Activated CD8-positive, alpha-beta memory T cell treated with anti-CD3 and anti-CD28 coated beads, Interleukin-2, amount 50 U/mL, for 48 hours (primary cell): ENCODE measurements around the gene LILRB4.
"Not testable (repeated sequence)": the region's sequence is repeated elsewhere in the genome, so short reads cannot be mapped to it uniquely, and the experiment has no call there.

Source experiments
- DNase-seq: peaks from one replicate; pipeline ENCODE4 v3.0.0-alpha.2; 2020

Gene LILRB4

DNA sequence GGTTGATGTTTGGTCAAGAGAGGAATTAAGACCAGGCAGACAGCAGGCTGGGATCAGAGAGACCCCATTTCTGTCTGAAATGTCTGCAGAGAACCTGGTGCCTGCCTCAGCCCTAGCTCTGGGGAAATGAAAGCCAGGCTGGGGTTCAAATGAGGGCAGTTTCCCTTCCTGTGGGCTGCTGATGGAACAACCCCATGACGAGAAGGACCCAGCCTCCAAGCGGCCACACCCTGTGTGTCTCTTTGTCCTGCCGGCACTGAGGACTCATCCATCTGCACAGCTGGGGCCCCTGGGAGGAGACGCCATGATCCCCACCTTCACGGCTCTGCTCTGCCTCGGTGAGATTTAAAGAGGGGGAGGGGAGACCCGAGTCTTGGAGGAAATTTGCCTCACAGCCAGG is at the start of gene LILRB4:
Gene LILRB4, plus strand, starts transcription at position 256 of the 400 bp plus-strand sequence. Its CDS starts 49 bp downstream, at position 305.
- no peak for DNase-seq

DNA sequence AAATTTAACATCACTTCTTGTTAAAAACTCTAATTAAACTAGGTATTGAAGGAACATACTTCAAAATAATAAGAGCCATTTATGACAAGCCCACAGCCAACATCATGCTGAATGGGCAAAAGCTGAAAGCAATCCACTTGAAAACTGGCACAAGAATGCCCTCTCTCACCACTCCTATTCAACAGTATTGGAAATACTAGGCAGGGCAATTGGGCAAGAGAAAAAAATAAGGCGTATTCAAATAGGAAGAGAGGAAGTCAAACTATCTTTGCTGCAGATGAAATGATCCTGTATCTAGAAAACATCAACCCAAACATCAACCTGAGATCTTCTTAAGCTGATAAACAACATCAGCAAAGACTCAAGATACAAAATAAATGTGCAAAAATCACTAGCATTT is 48.1 kb upstream of the LILRB4 start:
- no peak for DNase-seq

DNA sequence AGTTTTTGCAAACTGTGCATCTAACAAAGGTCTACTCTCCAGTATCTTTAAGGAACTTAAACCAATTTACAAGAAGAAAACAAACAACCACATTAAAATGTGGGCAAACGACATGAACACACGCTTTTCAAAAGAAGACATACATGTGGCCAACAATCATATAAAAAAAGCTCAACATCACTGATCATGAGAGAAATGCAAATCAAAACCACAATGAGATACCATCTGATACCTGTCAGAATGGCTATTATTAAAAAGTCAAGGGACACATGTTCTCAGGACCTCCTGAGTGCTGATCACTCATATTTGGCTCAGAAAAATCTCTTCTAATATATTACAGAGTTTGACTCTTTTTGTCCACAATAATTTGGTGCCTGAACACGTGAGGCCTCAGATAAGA is 46.7 kb upstream of the LILRB4 start:
- no peak for DNase-seq

DNA sequence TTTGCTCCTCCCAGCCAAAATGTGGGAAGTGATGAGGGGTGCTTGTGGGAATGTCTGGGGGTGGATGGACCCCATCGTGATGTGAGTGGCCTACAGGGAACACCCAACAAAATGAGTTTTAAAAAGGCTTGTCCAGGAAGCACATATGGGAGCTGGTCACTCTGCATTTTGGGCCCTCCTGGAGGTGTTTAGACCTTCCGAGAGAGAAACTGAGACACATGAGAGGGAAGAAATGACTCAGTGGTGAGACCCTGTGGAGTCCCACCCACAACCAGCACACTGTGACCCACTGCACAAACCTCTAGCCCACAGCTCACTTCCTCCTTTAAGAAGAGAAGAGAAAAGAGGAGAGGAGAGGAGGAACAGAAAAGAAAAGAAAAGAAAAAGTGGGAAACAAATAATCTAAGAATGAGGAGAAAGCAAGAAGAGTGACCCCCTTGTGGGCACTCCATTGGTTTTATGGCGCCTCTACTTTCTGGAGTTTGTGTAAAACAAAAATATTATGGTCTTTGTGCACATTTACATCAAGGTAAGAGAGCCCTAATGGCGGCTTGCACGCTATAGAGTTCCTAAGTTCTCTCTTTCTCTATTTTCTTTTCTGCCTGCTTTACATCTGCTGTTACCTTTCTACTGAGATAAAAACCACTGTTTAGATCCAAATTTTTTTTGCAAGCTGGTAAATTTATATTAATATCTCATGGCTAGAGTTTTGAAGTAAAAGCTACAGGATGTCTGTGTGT is 45.8 kb upstream of the LILRB4 start:
- DNase-seq: no peak

DNA sequence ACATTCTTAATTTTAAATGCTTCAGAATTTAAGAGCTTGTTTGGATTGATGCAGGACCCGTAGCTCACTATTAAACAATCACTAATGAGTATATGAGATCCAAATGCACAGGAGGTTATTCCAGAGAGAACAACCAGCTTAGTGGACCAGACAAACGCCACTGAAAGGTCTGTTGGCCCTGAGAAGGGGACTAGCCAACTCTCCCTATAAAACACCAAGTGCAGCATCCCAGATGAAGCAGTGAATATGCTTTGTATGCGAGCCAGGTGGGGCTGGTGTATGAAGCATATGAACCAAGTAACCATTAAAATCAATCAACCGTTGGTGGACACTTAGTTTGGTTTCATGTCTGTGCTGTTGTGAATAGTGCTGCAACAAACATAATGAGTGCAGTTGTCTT is 42.3 kb upstream of the LILRB4 start:
- no peak for DNase-seq

DNA sequence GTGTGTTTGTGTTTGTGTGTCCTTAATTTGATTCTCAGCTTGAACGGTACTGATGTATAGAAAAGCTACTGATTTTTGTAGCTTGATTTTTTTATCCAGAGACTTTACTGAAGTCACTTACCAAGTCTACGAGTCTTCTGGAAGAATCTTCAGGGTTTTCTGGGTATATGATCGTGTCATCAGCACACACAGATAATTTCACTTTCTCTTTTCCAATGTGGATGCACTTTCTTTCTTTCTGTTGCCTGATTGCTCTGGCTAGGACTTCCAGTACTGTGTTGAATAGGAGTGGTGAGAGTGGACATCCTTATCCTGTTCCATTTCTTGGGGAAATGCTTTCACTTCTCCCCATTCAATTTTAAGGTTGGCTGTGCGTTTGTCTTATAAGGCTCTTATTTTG is 40.4 kb upstream of the LILRB4 start:
- no peak for DNase-seq

DNA sequence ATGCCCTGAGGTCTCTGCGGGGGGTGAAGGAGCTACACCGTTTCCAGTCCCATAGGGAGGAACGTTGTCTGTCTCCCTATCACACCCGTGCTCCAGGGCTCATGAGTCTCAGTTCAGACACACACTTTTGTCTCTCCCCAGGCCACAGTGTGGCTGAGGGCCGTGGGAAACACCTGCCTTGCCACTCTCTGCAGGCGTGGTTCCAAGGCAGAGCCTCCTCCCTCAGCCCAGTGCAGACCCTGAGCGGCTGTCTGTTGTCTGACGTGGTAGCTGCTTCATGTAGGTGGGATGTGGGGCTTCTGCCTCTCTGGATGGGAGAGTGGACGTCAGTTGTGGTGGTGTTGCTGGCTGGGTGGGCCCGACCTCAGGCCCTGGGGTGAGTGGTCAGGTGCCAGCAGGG is 38.6 kb upstream of the LILRB4 start:
- not testable (repeated sequence) for DNase-seq

DNA sequence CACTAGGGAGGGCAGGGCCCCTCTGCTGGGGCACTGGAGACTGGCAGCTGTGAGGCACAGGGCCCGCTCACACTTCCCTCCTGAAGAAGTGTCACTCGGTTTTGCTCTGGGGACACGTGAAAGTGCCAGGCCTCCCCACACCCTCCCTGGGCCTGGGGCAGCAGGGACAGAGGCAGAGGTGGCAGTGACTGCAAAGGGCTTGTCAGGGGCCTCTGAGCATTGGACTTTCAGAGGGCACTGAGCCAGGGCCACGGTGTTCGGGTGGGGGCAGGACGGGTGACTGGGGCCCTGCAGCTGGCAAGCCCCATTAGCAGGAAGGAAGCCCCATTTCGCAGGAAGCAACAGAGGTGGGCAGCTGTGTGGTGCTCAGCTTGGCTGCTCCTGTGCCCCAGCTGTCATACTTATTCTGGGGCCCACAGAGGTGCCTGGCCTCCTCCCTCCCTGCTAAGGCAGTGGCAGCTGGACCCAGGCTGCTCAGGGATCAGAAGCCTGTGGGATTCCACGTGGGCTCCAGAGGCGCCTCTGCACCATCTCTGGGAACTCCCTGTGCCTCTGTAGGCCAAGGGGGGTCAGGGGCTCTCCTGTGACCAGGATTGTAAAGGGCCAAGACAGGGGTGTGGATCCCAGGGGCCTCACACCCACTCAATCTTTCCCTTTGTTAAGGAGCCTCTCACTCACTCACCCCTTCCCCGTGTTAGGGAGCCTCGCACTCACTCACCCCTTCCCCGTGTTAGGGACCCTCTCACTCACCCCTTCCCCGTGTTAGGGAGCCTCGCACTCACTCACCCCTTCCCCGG is 37.7 kb upstream of the LILRB4 start:
- DNase-seq: not testable (repeated sequence)

DNA sequence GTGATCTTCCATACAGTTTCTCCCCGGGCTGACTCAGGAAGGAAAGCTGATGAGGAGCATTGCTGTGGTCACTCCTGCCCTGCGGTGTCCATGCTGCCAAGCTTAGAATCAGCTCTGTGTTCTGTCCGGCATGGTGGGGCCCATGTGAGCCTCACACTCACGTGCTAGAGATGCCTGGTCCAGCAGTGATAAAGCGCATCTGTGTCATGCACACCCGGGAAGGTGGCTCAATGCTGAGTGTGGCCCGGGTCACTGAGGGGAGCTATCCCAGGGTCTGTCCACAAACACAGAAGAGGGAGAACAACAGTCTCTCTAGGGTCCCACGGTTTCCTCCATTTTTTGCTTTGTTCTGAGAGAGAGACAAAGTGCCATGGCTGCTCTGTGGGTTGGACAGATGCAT is 36.0 kb upstream of the LILRB4 start:
- no peak for DNase-seq

DNA sequence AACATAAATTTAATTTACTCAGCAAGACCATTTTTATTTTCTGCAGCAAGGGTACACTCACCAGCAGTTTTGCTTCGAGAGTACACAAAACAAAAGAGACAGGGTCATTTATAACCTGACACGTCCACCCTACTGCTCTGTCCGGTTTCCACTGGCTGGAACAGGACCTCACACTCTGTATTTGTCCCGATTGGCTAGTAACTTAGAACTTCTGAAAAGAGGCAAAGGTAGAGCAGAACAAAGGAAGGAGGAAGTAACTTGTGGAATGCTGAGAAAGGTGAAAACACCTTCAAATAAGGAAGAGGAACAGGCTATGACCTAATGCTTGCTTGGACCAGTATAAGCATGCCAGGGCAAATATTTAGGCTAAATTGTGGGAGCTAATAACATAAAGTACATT is 34.9 kb upstream of the LILRB4 start:
- not testable (repeated sequence) for DNase-seq

DNA sequence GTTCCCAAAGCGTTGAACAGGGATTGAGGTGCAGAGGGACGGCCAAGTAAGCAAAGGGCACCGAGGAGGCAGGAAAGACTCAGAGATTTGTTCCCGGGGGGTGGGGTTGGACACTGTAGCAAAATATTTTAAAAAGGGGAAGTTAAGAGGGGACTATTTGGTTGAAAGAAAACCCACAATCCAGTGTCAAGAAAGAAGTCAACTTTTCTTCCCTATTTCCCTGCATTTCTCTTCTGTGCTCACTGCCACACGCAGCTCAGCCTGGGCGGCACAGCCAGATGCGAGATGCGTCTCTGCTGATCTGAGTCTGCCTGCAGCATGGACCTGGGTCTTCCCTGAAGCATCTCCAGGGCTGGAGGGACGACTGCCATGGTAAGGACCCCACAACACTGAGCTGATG is 32.5 kb upstream of the LILRB4 start, which contains the start of gene LILRB1:
Gene LILRB1, plus strand, starts transcription at position 223 of the 400 bp plus-strand sequence. CDS start 590 bp downstream, outside the sequence.
- DNase-seq: not testable (repeated sequence)

DNA sequence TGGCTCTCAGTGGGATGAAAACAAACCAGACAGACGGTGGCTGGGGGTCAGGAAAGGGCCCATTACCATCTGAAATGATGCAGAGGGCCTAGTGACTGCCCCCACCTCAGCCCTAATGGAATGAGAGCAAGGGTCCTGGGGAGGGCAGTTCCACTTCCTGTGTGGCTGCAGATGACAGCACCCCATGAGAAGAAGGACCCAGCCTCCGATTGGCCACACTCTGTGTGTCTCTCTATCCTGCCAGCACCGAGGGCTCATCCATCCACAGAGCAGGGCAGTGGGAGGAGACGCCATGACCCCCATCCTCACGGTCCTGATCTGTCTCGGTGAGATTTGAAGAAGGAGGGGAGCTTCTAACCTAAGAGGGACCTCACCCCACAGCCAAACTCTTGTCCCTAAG is 32.0 kb upstream of the LILRB4 start:
- DNase-seq: no peak

DNA sequence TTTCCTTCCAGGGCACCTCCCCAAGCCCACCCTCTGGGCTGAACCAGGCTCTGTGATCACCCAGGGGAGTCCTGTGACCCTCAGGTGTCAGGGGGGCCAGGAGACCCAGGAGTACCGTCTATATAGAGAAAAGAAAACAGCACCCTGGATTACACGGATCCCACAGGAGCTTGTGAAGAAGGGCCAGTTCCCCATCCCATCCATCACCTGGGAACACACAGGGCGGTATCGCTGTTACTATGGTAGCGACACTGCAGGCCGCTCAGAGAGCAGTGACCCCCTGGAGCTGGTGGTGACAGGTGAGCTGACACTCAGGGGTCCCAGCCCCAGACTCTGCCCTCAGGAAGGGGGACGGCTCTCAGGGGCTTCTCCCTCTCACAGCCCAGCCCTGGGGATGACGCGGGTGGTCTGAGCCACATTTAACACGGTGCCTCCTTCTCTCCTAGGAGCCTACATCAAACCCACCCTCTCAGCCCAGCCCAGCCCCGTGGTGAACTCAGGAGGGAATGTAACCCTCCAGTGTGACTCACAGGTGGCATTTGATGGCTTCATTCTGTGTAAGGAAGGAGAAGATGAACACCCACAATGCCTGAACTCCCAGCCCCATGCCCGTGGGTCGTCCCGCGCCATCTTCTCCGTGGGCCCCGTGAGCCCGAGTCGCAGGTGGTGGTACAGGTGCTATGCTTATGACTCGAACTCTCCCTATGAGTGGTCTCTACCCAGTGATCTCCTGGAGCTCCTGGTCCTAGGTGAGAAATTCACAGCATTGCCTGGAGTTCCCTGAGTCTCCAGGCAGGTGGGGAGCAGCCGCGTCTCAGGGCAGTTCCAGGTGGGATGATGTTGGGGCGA is 31.1 kb upstream of the LILRB4 start:
- DNase-seq: not testable (repeated sequence)

DNA sequence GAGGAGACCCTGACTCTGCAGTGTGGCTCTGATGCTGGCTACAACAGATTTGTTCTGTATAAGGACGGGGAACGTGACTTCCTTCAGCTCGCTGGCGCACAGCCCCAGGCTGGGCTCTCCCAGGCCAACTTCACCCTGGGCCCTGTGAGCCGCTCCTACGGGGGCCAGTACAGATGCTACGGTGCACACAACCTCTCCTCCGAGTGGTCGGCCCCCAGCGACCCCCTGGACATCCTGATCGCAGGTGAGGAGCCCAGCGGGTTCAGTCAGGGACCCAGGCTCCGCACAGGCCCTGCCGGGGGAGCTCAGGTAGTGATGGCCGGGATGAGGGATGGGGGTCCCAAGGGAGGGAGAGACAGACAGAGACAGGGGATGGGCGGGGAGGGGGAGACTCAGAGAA is 30.3 kb upstream of the LILRB4 start:
- DNase-seq: not testable (repeated sequence)

DNA sequence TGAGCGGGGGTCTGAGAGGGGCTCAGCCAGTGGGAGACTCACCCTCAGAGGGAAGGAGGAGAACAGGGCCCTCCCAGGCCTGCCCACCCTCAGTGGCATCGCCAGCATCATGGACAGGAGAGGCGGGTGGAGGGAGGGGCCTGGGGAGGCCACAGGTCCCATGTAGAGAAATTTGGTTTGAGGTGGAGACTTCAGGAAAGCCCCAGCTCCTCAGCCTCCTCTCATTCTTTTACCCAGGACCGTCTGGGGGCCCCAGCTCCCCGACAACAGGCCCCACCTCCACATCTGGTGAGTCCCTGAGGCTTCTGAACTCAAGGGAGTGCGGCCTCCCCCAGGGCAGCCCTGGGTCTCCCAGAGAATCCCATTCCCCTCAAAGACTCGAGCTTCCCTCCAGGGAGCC is 29.4 kb upstream of the LILRB4 start:
- DNase-seq: no peak

DNA sequence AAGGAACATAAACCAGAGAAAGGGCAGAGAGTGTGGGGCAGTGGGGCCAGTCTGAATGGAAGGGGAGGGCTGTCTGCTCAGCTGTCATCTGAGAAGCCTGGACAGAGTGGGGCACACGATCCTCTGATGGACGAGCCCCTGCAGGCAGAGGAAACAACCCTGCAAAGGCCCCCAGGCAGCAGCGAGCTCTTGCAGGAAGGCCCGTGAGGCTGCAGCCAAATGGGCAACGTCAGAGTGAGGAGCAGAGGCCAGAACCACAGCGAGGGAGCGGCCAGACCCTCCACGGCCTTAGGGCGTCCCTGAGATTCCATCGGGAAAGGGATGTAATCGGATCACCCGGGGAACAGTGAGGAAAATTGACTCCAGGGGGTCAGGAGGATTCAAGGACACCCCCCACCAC is 26.7 kb upstream of the LILRB4 start:
- not testable (repeated sequence) for DNase-seq

DNA sequence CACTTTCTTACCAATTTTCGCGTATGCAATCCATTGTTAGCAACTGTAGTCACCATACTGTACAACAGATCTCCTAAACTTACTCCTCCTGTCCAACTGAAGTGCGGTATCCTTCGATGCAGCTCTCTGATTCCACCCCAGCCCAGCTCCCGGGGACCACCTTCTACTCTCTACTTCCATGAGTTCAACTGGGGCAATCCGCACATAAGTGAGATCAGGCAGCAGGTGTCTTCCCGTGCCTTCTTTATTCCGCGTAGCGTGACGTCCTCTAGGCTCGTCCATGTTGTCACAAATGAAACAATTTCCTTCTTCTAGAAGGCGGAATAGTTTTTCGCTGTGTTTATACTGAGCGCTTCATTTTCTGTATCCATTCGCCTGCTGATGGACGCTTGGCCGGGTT is 24.1 kb upstream of the LILRB4 start:
- DNase-seq: no peak

DNA sequence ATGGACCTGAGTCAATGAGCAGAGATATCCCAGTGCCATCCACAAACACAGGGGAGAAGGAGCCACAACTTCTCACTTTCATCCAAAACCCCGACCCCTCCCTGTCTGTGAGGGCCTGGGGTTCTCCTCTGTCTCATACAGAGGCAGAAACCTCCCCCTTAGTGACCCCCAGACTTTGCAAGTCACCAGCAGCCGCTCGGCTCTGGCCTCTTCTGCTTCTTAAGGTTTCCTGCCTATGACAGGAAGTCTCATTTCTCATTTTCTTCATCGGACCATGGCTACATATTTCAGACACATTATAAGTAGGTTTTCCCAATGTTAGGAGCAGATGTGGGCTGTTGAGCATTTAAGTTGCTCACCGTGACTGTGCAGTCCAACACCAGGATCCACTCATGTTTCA is 19.8 kb upstream of the LILRB4 start:
- not testable (repeated sequence) for DNase-seq

DNA sequence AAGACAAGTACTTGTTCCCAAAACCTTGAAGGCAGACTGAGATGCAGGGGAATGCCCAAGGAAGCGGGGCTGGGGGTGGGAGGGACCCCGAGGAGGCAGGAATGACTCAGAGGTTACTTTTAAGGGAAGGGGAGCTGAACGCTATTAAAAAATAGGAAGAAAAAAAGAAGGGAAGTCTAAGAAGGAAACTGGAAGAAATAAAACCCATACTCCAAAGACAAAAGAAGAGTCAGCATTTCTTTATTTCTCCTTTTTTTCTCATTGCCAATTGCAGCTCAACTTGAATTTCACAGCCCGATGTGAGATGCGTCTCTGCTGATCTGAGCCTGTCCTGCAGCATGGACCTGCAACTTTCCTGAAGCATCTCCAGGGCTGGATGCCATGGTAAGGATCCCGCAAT is 19.2 kb upstream of the LILRB4 start:
- DNase-seq: not testable (repeated sequence)

DNA sequence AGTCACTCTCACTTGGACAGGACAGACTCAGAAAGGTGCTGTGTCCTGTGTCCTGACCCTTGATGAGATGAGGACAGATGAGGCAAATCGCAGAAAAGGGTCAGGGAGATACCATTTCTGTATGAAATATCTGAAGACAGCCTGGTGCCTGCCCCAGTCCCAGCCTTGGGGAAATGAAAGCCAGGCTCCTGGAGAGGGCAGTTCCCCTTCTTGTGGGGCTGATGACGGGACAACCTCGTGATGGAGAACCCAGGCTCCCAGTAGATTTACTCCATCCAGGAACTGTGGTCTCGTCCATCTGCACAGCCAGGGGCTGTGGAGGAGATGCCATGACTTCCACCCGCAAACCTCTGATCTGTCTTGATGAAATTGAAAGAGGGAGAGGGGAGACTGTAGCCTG is 18.7 kb upstream of the LILRB4 start:
- no peak for DNase-seq

DNA sequence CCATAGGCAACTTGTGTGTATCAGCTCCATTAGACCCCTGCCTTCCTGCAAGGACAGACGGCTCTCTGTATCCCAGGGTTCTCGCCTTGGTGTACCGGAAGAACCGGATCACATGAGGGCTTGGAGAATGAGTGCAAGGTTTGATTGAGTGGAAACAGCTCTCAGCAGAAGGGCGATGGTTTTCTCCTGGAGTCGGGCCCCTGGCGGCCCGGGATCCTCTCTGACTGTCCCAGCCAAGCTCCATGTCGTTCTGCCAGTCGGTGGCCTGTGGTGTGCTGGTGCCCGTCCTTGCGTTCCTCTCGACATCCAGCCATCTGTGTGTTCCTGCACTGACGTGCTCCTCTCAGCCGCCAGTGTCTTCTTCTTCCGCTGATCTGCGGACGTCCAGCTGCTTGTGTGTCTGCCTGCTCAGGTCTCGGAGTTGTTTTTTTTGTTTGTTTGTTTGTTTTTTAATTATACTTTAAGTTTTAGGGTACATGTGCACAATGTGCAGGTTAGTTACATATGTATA is 16.4 kb upstream of the LILRB4 start:
- no peak for DNase-seq

DNA sequence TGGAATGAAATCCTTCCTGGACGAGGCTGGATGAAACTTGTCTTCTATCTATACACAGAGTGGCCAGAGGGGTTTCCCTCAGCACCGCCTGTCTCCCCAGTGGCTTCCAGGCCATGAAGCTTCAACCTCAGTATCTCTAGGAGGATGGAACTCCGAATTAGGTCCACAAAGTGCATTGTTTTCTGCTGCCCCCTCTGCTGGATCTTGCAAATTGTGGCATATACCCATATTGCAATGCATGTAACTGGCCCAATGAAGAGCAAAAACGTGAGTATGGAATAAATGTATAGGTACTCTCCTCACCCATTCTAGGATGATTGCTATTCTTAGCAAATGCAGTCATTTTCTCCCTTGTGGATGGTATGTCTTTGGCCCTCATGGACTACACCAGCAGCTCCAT is 14.7 kb upstream of the LILRB4 start:
- no peak for DNase-seq

DNA sequence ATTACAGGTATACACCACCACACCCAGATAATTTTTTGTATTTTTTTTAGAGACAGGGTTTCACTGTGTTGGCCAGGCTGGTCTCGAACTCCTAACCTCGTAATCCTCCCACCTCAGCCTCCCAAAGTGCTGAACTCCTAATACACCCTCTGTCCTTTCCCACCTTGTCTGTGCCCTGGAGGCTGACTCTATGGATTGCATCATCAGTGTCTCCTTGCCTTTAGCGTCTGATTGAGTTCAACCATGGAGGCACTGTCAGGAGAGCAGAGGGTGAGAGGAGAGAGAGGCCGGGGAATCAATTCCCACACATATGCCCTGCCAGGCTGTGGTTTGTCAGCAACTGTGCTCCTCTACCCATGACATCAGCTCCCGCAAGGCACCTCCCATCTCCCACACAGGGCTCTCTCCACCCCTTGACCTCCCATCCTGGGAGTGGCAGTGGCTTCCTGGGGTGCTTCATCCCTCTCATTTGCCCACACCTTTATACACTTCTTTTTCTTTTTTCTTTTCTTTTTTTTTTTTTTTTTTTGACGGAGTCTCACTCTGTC is 12.6 kb upstream of the LILRB4 start:
- DNase-seq: no peak
